ENCODE data around the gene DPP4.

DPP4 gene

DNA sequence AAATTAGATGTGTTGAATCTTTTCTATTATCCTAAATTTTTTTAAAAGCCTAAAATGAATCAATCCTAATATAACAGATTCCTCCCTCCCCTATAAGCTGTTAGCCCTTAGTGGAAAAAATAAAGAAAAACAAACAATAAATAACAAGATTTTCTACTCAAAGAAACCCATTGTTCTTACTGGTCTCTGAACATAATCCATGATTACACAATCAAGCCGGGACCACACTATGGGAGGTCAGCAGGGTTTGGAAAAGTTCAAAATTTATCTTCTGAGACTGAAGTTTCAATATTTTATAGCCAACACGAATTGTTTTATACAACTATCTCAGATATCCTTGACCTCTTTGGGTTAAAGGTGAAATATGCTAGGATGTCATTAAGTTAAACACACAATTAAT, 57.9 kb downstream of the DPP4 start:
- TF ChIP-seq, protein P1, sequence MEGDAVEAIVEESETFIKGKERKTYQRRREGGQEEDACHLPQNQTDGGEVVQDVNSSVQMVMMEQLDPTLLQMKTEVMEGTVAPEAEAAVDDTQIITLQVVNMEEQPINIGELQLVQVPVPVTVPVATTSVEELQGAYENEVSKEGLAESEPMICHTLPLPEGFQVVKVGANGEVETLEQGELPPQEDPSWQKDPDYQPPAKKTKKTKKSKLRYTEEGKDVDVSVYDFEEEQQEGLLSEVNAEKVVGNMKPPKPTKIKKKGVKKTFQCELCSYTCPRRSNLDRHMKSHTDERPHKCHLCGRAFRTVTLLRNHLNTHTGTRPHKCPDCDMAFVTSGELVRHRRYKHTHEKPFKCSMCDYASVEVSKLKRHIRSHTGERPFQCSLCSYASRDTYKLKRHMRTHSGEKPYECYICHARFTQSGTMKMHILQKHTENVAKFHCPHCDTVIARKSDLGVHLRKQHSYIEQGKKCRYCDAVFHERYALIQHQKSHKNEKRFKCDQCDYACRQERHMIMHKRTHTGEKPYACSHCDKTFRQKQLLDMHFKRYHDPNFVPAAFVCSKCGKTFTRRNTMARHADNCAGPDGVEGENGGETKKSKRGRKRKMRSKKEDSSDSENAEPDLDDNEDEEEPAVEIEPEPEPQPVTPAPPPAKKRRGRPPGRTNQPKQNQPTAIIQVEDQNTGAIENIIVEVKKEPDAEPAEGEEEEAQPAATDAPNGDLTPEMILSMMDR (IDR thresholded peaks at IDR 0.05; ENCODE audit: control insufficient read depth, insufficient read depth, low read depth, low read length, missing control alignments) = no peak
- no peak for DNase-seq (ENCODE audit: low read depth)
- no peak overlapping the region for H3K4me3 ChIP-seq (ENCODE audit: control insufficient read depth, low read depth, low read length)

DNA sequence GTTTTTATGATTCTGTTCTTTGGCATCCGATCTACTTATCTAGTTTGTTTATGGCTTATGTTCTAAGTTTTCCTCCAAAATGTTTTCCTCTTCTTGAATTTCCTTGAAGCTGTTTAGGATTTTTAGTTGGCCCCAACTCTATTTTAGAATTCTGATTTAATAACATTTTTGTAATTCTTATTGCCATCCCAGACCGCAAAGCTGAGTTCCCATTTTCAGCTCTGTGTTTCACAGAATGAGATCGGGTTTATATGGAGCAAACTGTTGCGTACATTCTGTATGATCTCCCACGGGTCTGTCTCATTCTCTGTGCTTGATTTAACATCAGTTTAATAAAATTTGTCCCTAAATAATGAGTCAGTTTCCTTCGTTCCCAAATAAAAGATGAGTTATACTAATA, 59.3 kb downstream of the DPP4 start:
- TF ChIP-seq, protein P1 (IDR thresholded peaks at IDR 0.05; ENCODE audit: control insufficient read depth, insufficient read depth, low read depth, low read length, missing control alignments) = no peak
- H3K4me3 ChIP-seq (ENCODE audit: control insufficient read depth, low read depth, low read length) = no peak overlapping the region
- DNase-seq (ENCODE audit: low read depth) = no peak

DNA sequence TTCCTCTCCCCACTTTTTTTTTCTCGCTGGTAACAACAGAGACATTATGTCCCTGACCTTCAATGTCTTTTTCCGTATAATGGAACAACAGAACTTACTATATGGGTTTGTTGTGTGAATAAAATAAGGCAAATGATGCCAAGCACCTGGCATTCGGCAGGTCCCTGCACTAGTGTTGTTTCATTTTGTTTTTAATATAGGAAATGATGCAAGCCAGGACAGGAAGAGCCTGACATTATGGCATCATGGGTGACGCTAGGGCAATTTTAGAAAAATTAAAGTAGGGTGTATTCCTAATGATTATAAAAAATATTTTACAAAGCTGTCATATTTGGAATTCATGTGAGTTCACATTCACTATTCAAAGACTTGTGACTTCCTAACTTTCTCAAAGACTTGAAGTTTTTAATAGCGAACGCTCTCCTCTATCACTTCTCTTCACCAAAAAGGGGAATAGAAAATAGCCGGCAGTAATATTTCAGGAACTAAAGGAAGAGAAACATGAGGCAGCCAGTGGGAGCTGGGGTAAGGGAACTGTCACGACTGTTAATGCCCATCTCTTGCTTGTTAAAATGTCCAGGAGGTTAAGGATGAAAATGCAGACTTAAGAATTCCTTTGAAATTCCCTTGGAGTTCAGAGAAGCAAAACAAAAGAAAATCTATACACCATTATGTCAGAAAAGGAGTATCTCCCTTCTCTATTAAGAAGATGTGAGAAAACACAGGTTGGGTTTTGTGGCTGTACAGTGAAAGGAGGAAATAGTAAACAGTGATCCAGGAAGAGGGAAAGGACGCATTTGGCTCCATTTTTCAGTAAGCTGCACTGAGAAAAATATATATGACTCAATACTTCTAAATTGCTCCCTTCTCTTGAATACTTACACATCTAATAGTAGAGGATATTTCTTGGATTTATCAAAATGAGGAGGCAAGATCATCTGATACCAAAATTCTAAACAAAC, 60.2 kb downstream of the DPP4 start:
- TF ChIP-seq, protein P1 (IDR thresholded peaks at IDR 0.05; ENCODE audit: control insufficient read depth, insufficient read depth, low read depth, low read length, missing control alignments) = no peak
- H3K4me3 ChIP-seq (ENCODE audit: control insufficient read depth, low read depth, low read length) = no peak overlapping the region
- DNase-seq (ENCODE audit: low read depth) = no peak

DNA sequence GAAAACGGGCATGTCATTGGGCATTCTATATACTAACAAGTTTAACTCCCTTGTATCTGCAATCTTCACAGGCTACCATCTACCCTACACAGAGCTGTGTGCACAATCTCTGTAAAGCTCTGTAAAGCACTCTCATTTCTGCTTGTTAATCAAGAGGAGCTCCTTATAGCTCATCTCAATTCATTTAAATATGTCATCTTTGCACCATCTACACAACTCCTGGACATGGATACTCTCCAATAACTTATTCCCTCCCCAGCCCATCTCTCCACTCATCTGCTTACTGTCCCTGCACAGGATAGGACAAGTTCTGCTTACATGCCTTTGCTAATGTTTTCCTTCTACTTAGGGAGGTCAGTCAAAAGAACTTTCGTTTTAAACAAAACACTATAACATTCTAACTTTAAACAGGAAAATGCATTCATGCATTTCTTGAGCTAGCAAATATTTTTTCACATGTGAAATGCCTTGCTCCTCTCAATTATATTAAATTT, 61.4 kb downstream of the DPP4 start:
- DNase-seq (ENCODE audit: low read depth) = no peak
- TF ChIP-seq, protein P1 (IDR thresholded peaks at IDR 0.05; ENCODE audit: control insufficient read depth, insufficient read depth, low read depth, low read length, missing control alignments) = no peak
- no peak overlapping the region for H3K4me3 ChIP-seq (ENCODE audit: control insufficient read depth, low read depth, low read length)

DNA sequence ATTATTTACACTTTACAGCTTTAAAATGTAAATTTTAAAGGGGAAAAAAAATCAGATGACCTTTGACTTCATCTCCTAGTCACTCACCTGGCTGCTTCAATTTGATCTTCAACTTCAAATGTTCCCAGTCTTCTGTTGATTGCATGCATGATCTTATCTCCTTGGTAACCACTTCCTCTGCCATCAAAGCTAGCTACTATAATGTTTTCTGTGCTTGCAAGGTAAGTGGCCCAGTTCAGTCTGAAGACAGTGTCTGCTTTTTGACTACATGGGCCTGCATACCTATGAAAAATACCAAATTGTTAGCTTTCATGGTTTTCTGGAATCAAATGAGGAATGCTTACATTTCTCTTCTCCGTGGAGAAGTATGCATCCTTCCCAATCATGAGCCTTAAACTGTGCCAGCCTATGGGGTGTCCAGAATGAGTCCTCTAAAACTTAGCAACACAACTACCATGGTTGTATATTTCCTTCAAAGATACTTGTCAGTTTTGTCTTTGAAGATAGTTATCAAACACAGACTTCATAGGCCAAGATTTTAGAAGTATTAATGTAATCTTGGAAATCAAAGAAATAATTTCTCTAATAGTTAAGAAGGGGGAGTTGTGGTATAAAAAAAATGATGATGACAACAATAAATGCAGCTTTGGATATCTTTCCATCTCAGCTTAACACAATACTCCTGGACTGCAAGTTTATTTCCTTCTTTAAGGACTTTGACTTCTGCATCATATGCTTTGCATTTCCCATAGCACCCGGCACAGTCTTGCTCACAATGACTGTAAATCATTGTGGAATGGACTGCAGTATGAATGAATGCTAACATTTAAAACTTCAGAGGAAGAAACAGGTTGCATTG, 62.1 kb downstream of the DPP4 start:
- DNase-seq (ENCODE audit: low read depth) = no peak
- no peak overlapping the region for H3K4me3 ChIP-seq (ENCODE audit: control insufficient read depth, low read depth, low read length)
- TF ChIP-seq, protein P1 (IDR thresholded peaks at IDR 0.05; ENCODE audit: control insufficient read depth, insufficient read depth, low read depth, low read length, missing control alignments) = no peak

DNA sequence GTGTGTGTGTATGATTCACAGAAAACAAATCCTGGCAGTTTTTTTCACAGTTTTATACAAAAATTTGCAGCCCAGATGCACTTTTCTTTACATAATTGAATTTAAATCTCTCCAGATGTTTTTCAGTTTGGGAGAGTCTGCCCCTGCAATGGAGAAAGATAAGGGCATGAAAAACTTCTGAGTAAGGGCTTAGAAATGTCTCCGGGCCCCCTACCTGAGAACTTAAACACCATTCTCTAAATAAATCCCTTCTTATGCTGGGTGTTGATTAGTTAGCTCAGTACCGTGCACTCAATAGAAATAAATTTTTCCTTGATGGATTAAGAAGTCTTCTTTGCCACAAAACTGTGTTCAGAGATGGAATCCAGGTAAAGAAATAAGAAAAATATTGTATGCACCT, 64.5 kb downstream of the DPP4 start:
- H3K4me3 ChIP-seq (ENCODE audit: control insufficient read depth, low read depth, low read length) = no peak overlapping the region
- TF ChIP-seq, protein P1 (IDR thresholded peaks at IDR 0.05; ENCODE audit: control insufficient read depth, insufficient read depth, low read depth, low read length, missing control alignments) = no peak
- DNase-seq (ENCODE audit: low read depth) = no peak

Data from AG09309 (cell line).